Endodermal cell (in vitro differentiated cells): ENCODE results near the gene ALOX12. TPM values are rescaled to one million over a fixed set of nuclear protein-coding genes. Genes with fewer than 3 reads are reported as not detected.

Source experiments
- DNase-seq: peaks from one replicate; pipeline ENCODE4 v3.0.0-alpha.2; 2017
- H3K27ac ChIP-seq: 2 replicates; pipeline ENCODE4 v1.5.1; 2013; ENCODE audit warnings: mild to moderate bottlenecking, low read depth, low read length, moderate library complexity
- H3K27me3 ChIP-seq: 2 replicates; pipeline ENCODE4 v1.6.1; 2013; ENCODE audit warnings: mild to moderate bottlenecking, low read length, moderate library complexity; ENCODE audit not compliant: insufficient read depth, control insufficient read depth, poor library complexity, severe bottlenecking
- H3K36me3 ChIP-seq: 2 replicates; pipeline ENCODE4 v1.7.0; 2013; ENCODE audit warnings: mild to moderate bottlenecking, low read length, moderate library complexity; ENCODE audit not compliant: control insufficient read depth, insufficient read depth
- H3K4me1 ChIP-seq: one replicate; pipeline ENCODE4 v1.7.0; 2013; ENCODE audit warnings: low read length; ENCODE audit not compliant: control insufficient read depth, insufficient read depth
- H3K4me3 ChIP-seq: 2 replicates; pipeline ENCODE4 v1.5.1; 2013; ENCODE audit warnings: mild to moderate bottlenecking, low read length, moderate library complexity
- H3K9ac ChIP-seq: 2 replicates; pipeline ENCODE4 v1.6.1; 2013; ENCODE audit warnings: mild to moderate bottlenecking, low read length, moderate library complexity; ENCODE audit not compliant: poor library complexity, severe bottlenecking; ENCODE audit errors: extremely low read depth
- H3K9me3 ChIP-seq: 2 replicates; pipeline ENCODE4 v1.6.1; 2013; ENCODE audit warnings: mild to moderate bottlenecking, low read length, moderate library complexity; ENCODE audit not compliant: control insufficient read depth
- H3K27ac Mint-ChIP-seq: 2 replicates; pipeline ENCODE4 v1.8.0; 2020; ENCODE audit warnings: mixed read lengths
- H3K27me3 Mint-ChIP-seq: 2 replicates; pipeline ENCODE4 v1.8.0; 2021; ENCODE audit warnings: mild to moderate bottlenecking, mixed read lengths; ENCODE audit not compliant: insufficient read depth
- H3K36me3 Mint-ChIP-seq: 2 replicates; pipeline ENCODE4 v1.8.0; 2020; ENCODE audit warnings: low read depth, mixed read lengths
- H3K4me1 Mint-ChIP-seq: 2 replicates; pipeline ENCODE4 v1.8.0; 2020; ENCODE audit warnings: mixed read lengths
- H3K4me3 Mint-ChIP-seq: 2 replicates; pipeline ENCODE4 v1.8.0; 2020; ENCODE audit warnings: mild to moderate bottlenecking, moderate library complexity, mixed read lengths
- H3K9me3 Mint-ChIP-seq: 2 replicates; pipeline ENCODE4 v1.8.0; 2020; ENCODE audit warnings: mild to moderate bottlenecking, mixed read lengths
- CTCF ChIP-seq: fragments of 200-600 bp; sonication (generic); conservative IDR thresholded peaks from 2 replicates; pipeline ENCODE4 v1.5.0; 2021; ENCODE audit warnings: antibody characterized with exemption, mild to moderate bottlenecking
- WGBS, 2 experiments: methylation state at CpG; one replicate each; pipeline versions ENCODE4 v1.1.5 to v1.1.7; 2013; ENCODE audit warnings: missing lambda C conversion rate in 2 of 2, mixed read lengths in 1 of 2; ENCODE audit not compliant: insufficient coverage in 1 of 2, insufficient read length in 1 of 2; 5-methylcytosine and 5-hydroxymethylcytosine counted together
- total RNA-seq, 2 donors: library from RNA; stranded (reverse); fragmentation: NEBNext Ultra II Directional in 1 of 2; extraction: Animal tissue kit (Norgen Biotek cat#: 25700) in 1 of 2; gene quantifications; 2 replicates in 1 of 2; 3 replicates in 1 of 2; pipeline ENCODE4 v1.2.1, GENCODE V29; 2021

The ALOX12 gene
- total RNA-seq, 2 donors from 2014 or later: 0.46 to 0.92 TPM

GRCh38 chr17:7058831-7059447 lies 63.1 kb downstream of the ALOX12 start:
- WGBS, 2 experiments: 83 to 89% methylated on average over 7 of the region's 7 CpGs
- no peak overlapping the region for H3K27ac ChIP-seq

More at GRCh38 chr17:7058831-7059447, 63.1 kb downstream of the ALOX12 start:
- Histone ChIP-seq H3K4me3 (no peak overlapping the region), H3K9me3 (no peaks in the 10 kb centered on the region), H3K27me3 (no peaks in the 10 kb centered on the region), H3K9ac (no peak overlapping the region), H3K4me1 (no peaks in the 10 kb centered on the region), H3K36me3 (no peaks in the 10 kb centered on the region)
- H3K36me3 Mint-ChIP-seq: no peaks in the 10 kb centered on the region
- H3K9me3 Mint-ChIP-seq: no peaks in the 10 kb centered on the region
- H3K27me3 Mint-ChIP-seq: peaks cover 7% of the 10 kb centered on the region
- no peak overlapping the region for H3K4me3 Mint-ChIP-seq
- DNase-seq: no peak
- no peak overlapping the region for H3K27ac Mint-ChIP-seq
- no peaks in the 10 kb centered on the region for H3K4me1 Mint-ChIP-seq
- TF ChIP-seq CTCF: no peak

Other genes starting within 250 kb of the ALOX12 start
- under 1 TPM in 1 of 2 donors, not detected in 1; 0.35 TPM for gene XAF1, start 240.0 kb upstream of the ALOX12 start, total RNA-seq
- gene FBXO39, start 219.8 kb upstream of the ALOX12 start, total RNA-seq: under 1 TPM; 0.18 to 0.29 TPM
- not detected for gene TEKT1, start 164.3 kb upstream of the ALOX12 start, total RNA-seq
- gene RNASEK, start 16.6 kb downstream of the ALOX12 start, total RNA-seq: 100 to 1,000 TPM; 233 to 277 TPM
- gene BCL6B, start 27.0 kb downstream of the ALOX12 start, total RNA-seq: 1 to 10 TPM; 2.9 to 7.0 TPM
- 10 to 100 TPM; 18.8 to 19.9 TPM for gene SLC16A13, start 40.0 kb downstream of the ALOX12 start, total RNA-seq
- gene SLC16A11, start 48.0 kb downstream of the ALOX12 start, total RNA-seq: under 1 TPM; 0.24 to 0.44 TPM
- gene CLEC10A, start 84.2 kb downstream of the ALOX12 start, total RNA-seq: not detected
- gene ASGR2, start 118.8 kb downstream of the ALOX12 start, total RNA-seq: under 1 TPM in 1 of 2 donors, not detected in 1; 0.44 TPM
- gene ASGR1, start 183.3 kb downstream of the ALOX12 start, total RNA-seq: 10 to 100 TPM in 1 of 2 donors, 1 to 10 TPM in 1; 6.8 to 14.2 TPM
- gene DLG4, start 223.8 kb downstream of the ALOX12 start, total RNA-seq: 10 to 100 TPM; 35.1 to 68.5 TPM
- 100 to 1,000 TPM; 337 to 459 TPM for gene ACADVL, start 223.9 kb downstream of the ALOX12 start, total RNA-seq
- 100 to 1,000 TPM in 1 of 2 donors, 10 to 100 TPM in 1; 98.2 to 116 TPM for gene DVL2, start 238.5 kb downstream of the ALOX12 start, total RNA-seq
- gene PHF23, start 243.4 kb downstream of the ALOX12 start, total RNA-seq: 10 to 100 TPM; 67.3 to 71.6 TPM
- 100 to 1,000 TPM; 264 to 317 TPM for gene GABARAP, start 246.4 kb downstream of the ALOX12 start, total RNA-seq